GM12875 (cell line): ENCODE results near the gene PLB1.

Experiments used
- H3K4me3 ChIP-seq: one replicate; pipeline ENCODE4 v1.5.1; 2011; ENCODE audit warnings: low read depth, low read length, control low read depth
- CTCF ChIP-seq: IDR thresholded peaks from 2 replicates; pipeline ENCODE4 v1.5.1; 2011; ENCODE audit warnings: low read depth, mild to moderate bottlenecking, control low read depth, inconsistent platforms, low read length, moderate library complexity, borderline replicate concordance; ENCODE audit not compliant: insufficient read depth

Gene PLB1

DNA sequence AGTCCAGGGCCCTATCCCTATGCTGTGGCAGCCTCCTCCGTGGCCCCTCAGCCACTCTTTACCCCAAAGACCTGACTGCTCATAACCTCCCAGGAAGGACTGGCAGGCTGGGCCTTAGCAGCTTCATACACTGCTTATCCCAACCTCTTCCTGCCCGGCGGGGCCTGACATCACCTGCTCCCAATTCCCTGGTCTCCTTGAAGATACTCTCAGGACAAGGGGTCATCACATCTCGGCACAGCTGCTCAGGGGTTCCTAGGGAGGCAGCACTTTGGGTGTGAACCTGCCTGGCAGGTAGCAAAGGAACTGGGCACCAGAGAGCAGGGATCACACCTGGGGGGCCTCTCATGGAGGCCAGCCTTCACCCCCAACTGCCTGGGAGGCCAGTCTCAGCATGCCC, 68.5 kb downstream of the PLB1 start:
- H3K4me3 ChIP-seq = no peak overlapping the region
- TF ChIP-seq CTCF = no peak

- no peak for TF ChIP-seq CTCF
- no peak overlapping the region for H3K4me3 ChIP-seq
Measured at GRCh38 chr2:28565033-28565432, 69.2 kb downstream of the PLB1 start.

GRCh38 chr2:28565720-28566295, 69.9 kb downstream of the PLB1 start:
- TF ChIP-seq CTCF = no peak
- no peak overlapping the region for H3K4me3 ChIP-seq

- peak overlapping the region; percentile 45 for H3K4me3 ChIP-seq
- TF ChIP-seq CTCF = peak; percentile 100
Measured at GRCh38 chr2:28566521-28567041, 70.7 kb downstream of the PLB1 start.

- no peak for TF ChIP-seq CTCF
- peak overlapping the region; percentile 43 for H3K4me3 ChIP-seq
Measured at GRCh38 chr2:28567061-28567471, 71.2 kb downstream of the PLB1 start.

DNA sequence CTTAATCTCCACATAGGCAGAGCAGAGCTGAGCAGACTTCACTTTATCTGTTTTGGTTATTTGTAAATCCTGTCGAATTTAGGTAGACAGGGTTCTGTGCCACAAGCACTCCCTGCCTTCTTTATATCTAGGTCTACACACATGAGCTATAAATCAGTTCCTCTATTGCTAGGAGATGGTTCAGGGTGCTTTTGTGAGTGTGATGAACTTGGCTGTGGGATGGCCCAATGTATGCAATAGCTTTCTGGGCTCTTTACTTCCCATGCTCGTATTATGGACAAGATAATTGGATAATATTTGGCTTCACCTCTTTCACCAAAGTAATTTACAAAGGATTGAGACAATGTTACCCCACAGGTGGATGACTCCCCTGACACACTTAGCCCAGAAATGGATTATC, 72.2 kb downstream of the PLB1 start:
- no peak for TF ChIP-seq CTCF
- no peak overlapping the region for H3K4me3 ChIP-seq

- H3K4me3 ChIP-seq = no peak overlapping the region
- no peak for TF ChIP-seq CTCF
Measured at GRCh38 chr2:28568533-28568932, 72.7 kb downstream of the PLB1 start.
